Activated naive CD4-positive, alpha-beta T cell treated with anti-CD3 and anti-CD28 coated beads, Interleukin-2, amount 50 U/mL, for 16 hours (primary cell): ENCODE results near the gene TMEM117.
"Not testable (repeated sequence)": the region's sequence is repeated elsewhere in the genome, so short reads cannot be mapped to it uniquely, and the experiment has no call there.

ENCODE experiments used
- DNase-seq: peaks from one replicate; pipeline ENCODE4 v3.0.0-alpha.2; 2020

Gene TMEM117

DNA sequence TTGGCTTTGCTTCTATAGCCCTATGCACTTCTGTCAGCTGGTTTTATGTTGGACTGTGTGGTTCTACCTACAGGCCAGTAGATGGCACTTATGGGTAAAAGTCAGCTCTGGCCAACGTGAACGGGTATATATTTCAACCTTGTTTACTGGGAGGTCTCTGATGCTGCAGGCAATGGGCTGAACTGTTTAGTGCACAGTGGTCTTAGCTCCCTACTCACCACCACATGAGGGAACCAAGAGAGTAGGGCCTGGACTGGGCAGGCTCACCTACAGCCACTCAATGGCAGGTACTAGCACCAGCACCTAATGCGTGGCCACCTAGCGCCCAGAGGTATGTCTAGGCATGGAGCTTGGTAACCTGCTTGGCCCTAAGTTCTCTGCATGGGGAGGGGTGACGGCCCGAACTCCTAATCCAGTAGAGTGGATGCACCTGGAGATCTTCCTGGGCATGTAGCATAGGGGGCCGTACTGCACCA, 481.8 kb downstream of the TMEM117 start:
- DNase-seq, result no peak

DNA sequence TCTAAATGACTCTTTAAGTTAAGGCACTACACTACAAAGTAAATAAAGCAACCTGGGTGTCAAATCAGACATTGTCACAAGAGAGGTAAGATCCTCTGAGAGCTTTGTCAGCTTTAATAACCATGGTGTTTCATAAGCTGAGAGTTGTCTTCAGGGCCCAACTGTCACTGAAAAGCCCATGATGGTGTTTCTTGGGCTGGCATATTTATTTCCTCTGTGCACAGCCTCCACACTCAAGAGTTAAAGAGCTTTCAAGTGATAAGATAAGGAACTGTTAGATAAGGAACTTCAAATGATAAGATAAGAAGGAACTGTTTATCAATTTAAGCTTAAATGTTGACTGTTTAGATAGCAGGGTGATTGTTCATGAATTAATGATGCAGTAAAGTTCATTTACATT, 495.4 kb downstream of the TMEM117 start:
- no peak for DNase-seq

DNA sequence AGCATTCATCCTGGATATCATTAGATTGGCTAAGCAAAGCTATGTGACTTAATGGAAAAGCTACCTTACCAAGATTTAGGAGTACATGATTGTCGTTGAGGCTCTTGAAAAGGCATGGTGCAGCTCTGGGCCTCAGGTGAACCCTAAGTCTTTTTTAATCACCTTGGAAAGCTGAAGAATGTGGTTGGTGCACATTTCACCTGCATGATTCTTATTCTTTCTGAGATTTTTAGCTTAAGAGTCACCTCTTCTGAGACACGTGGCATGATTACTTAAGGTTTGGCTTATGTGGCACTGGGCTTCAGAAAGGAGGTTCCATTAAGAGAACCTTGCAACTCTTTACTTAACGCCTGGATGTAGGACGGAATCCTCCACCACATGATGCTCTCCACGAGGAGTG, 498.5 kb downstream of the TMEM117 start:
- no peak for DNase-seq

- no peak for DNase-seq
Observed at GRCh38 chr12:44335030-44335429, 499.1 kb downstream of the TMEM117 start.

GRCh38 chr12:44336577-44336976, 500.7 kb downstream of the TMEM117 start:
- no peak for DNase-seq

- no peak for DNase-seq
Observed at GRCh38 chr12:44342371-44342770, 506.5 kb downstream of the TMEM117 start.

DNA sequence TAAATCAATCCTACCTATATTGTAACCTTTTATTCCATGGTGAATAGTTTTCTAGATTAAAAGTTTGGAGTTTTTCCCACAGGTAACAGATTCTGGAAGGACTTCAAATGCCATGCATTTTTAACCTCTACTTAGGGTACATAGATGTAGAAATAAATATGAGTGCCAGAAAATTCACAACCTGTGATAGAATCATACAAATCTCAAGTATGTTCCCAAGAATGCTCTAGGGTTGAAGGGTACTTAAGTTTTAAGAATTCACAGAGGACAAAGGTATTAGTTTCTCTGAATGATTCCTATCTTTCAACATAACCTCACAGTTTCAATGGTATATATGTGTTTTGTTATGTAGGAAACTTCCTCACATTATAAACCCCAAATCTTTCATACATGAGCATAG, 511.3 kb downstream of the TMEM117 start:
- DNase-seq, result no peak

DNA sequence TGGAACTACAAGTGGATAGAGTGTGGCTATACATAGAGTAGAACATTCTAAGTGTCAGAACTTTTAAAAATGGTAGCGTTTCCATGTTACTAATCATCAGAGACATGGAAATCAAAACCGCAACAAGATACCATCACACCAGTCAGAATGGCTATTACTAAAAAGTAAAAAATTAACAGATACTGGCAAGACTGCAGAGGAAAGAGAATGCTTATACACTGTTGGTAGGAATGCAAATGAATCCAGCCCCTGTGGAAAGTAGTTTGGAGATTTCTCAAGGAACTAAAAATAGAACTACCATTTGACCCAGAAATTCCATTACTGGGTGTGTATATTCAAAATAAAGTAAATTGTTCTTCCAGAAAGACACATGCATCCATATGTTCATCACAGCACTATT, 521.6 kb downstream of the TMEM117 start:
- no peak for DNase-seq

DNA sequence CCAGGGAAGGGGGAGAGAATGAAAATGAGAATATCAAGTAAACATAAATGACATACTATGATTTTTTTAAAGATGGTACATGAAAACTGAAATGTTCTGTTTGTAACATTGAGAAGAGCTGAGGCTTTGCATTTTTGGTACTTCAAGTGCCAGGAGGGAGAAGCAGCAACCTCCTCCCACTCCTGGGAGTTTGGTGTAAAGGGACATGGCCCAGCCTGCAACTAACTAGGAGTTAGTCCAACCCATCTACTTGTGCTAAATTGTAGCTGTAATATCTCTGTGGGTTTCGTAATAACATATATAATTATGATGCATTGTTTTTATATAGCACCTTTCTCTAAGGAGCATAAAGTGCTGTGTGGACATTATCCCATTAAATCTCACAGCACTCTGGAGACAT, 522.8 kb downstream of the TMEM117 start:
- no peak for DNase-seq

- no peak for DNase-seq
Observed at GRCh38 chr12:44362947-44363346, 527.1 kb downstream of the TMEM117 start.

DNA sequence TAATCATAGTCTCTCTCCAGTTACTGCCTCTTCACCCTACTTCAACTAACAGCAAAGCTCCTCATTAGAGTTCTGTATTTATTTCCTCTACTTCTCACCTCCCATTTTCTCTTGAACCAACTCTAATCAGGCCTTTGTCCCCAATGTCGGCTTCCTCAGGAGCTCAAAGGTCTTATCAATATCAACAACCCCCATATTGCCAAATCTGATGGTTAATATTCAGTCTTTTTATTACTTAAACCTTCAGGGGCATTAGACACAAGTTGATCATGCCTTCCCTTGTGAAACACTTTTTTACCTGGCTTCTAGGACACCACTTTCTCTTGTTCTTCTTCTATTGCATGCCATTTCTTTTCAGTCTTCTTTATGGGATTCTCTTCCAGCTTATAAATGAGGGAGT, 531.3 kb downstream of the TMEM117 start:
- DNase-seq, result no peak

DNA sequence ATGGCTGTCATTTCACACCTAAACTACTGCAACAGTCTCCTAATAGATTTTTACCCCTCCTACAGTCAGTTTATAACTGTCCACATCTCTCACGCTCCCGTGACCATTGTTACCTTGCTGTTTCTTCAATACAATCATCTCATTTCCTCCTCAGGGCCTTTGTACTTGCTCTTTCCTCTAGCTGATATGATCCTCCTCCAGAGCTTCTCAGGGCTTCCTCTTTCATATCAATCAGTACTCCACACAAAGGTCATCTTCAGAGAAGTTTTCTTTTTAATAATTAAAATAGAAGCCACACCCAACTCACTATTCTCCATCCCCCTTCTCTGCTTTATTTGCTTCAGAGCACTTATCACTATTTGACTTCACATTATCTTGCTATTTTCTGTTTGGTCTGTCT, 532.0 kb downstream of the TMEM117 start:
- no peak for DNase-seq

DNA sequence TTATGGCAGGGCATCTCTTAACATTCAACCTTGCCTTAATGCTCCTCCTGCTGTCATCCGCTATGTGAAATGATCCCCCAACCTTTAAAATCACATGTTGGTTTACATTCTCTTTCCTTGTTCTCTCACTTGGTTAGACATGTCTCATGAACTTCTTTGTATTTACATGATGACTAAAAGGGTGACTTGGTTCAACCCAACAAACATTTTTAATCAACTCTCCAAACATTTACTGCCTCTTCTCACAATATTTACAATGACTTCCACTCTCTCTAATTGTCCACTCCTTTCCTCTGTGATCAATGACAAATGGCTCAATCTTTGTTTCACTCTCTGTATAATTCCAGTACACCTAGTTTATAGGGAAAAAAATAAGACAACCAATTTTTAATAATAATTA, 534.1 kb downstream of the TMEM117 start:
- no peak for DNase-seq

DNA sequence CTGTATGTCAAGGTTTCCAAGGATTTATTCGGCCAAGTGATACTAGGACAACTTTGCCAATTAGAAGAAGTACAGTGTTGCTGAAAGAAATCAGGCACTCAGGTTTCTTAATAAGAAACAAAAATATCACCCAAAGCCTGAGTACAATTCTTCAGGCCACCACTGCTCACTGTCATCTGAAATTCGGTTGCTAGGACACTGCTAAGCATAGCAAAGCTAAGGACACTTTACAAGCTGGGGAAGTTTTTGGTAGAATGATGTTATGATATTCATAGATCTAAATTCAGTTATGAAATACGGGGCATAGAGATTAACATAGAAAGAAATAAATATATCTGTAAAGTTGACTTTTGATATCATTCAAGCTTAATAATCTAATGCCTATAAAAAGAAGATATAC, 535.1 kb downstream of the TMEM117 start:
- DNase-seq, result no peak

GRCh38 chr12:44372259-44372658, 536.4 kb downstream of the TMEM117 start:
- DNase-seq, result no peak

GRCh38 chr12:44375694-44376093, 539.8 kb downstream of the TMEM117 start:
- no peak for DNase-seq

DNA sequence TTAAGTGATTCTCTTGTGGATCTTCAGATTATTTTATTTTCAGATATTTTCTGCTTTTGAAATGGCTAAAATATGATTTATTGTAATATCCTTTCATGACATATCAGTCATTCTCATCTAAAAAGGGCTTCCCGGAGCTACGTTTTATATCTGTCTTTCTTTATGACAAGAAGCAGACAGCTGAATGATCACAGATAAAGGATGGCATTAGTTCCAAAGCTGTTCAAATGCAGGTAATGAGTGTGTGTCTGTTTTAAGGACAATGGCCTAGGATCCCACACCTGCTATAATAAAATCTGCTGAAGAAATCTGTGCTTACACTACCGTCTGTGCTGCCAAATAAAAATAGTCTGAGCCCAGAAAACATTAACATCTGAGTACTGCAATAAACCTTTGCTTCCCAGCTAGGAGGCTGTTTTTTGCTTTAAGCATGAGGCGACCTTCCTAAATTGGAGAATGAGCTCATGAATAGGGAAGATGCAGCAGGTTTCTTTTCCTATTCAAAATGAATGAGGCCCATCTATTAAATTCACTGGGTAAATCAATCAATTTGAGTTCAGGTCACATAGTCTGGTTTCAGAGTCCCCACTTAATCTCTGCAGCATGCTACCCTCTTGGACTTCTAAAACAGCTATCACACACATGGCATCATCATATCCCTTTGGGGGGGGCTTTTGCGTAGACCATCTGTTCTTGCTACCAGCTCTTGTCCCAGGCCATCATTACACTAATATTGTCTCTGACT, 541.7 kb downstream of the TMEM117 start:
- no peak for DNase-seq

DNA sequence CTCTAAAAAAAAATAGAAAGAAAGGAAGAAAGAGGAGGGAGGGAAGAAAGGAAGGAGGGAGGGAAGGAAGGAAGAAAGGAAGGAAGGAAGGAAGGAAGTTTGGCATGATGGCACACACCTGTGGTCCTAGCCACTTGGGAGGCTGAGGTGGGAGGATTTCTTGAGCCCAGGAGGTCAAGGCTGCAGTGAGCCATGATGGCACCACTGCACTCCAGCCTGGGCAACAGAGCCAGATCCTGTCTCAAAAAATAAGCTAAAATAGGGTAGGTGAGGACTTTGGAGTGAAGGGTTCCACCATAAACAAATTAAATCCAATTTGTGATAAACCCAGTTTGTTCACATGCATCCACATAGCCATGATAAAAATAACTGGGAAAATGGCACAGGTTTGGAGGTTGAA, 543.2 kb downstream of the TMEM117 start:
- not testable (repeated sequence) for DNase-seq

GRCh38 chr12:44379831-44380230, 544.0 kb downstream of the TMEM117 start:
- no peak for DNase-seq

- DNase-seq, result no peak
Observed at GRCh38 chr12:44380861-44381260, 545.0 kb downstream of the TMEM117 start.

DNA sequence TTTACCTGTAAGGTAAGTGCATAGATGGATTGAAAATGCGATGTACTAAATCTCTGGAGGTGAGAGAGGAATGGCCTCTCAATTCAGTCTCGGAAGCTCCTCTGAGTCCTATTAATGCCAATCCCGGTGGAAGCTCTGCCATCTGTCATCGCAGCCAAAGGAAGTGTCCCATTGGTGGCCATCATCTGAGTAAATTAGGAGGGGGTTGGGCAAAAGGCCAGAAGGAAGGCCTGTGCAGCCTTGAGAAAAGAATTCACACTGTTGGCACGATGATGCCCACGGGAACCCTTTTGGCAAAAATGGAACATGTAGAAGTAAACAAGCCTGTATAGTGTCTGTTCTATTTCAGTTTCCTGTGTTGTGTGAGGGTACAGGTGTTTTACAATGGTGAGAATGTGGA, 545.5 kb downstream of the TMEM117 start:
- DNase-seq, result no peak

DNA sequence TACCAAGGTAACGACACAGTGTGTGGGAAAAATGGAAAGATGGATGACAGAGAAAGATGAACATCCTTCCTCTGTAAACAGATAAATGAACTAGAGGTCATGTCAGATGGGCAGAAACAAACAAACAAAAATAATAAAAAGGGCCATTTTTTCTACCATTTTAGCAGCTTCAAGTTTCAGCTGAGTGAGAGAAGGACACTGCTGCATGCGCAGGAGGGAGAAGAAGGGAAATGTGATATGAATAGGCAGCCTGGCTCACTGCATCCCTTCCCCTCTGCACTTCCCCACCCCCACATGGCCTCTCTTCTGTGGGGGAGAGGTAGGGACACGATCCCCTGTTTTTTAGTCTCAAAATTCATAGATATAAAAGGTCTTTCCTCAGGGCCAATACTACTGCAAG, 548.3 kb downstream of the TMEM117 start:
- no peak for DNase-seq

DNA sequence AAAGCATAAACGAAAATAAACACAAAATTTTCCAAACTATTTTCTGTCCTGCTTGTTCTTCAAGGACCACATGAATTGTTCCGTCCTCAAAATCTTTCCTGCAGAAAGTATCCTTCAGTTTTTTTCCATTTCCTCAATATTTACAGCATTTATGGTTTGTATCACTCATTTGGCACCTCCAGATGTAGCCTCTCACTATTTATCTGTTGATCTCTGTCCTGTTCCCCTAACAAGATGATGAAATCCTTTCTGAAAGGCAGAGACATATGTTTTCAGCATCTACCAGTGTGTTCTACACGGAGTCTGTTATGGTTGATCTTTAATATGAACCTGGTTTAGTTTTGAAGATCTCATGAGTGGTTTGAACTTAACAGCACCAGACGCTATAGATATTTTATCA, 550.1 kb downstream of the TMEM117 start:
- no peak for DNase-seq

- no peak for DNase-seq
Observed at GRCh38 chr12:44387581-44387980, 551.7 kb downstream of the TMEM117 start.

GRCh38 chr12:44389038-44389437, 553.2 kb downstream of the TMEM117 start:
- no peak for DNase-seq
